Liver (tissue), 9 donors: Measurements from ENCODE around the gene NGLY1. TPM values are rescaled to one million over a fixed set of nuclear protein-coding genes. Genes with fewer than 3 reads are reported as not detected.

Source experiments
- DNase-seq: peaks from one replicate; pipeline ENCODE4 v3.0.0-alpha.2; 2017; ENCODE audit warnings: low spot score
- H3K27ac ChIP-seq, 2 donors: one replicate each; pipeline ENCODE4 v1.7.0; 2013; ENCODE audit warnings: inconsistent platforms in 2 of 2, low read length in 2 of 2, control low read depth in 1 of 2, low read depth in 1 of 2, mild to moderate bottlenecking in 1 of 2
- H3K27me3 ChIP-seq, 4 donors: one replicate each; pipeline versions ENCODE4 v1.6.1 to v1.7.0; 2013; ENCODE audit warnings: low read length in 3 of 4, inconsistent platforms in 1 of 4, mild to moderate bottlenecking in 1 of 4, moderate library complexity in 1 of 4; ENCODE audit not compliant: control insufficient read depth in 4 of 4, insufficient read depth in 4 of 4
- H3K36me3 ChIP-seq, 4 donors: one replicate each; pipeline versions ENCODE4 v1.6.1 to v1.7.0; 2013; ENCODE audit warnings: low read length in 3 of 4, mild to moderate bottlenecking in 3 of 4, low read depth in 1 of 4, moderate library complexity in 1 of 4; ENCODE audit not compliant: control insufficient read depth in 4 of 4, insufficient read depth in 3 of 4
- H3K4me1 ChIP-seq, 4 donors: one replicate each; pipeline versions ENCODE4 v1.6.1 to v1.7.0; 2013; ENCODE audit warnings: low read length in 3 of 4, mild to moderate bottlenecking in 3 of 4, moderate library complexity in 1 of 4; ENCODE audit not compliant: control insufficient read depth in 4 of 4, insufficient read depth in 4 of 4
- H3K4me3 ChIP-seq, 3 donors: one replicate each; pipeline versions ENCODE4 v1.6.1 to v1.7.0; 2013; ENCODE audit warnings: low read length in 3 of 3, control low read depth in 1 of 3, low read depth in 1 of 3, mild to moderate bottlenecking in 1 of 3
- H3K9ac ChIP-seq, 2 donors: one replicate each; pipeline ENCODE4 v1.7.0; 2013; ENCODE audit warnings: low read length in 2 of 2, mild to moderate bottlenecking in 2 of 2, moderate library complexity in 2 of 2, control low read depth in 1 of 2, low read depth in 1 of 2
- H3K9me3 ChIP-seq, 4 donors: one replicate each; pipeline versions ENCODE4 v1.6.1 to v1.7.0; 2013; ENCODE audit warnings: low read length in 3 of 4; ENCODE audit not compliant: control insufficient read depth in 4 of 4
- ATF3 ChIP-seq: IDR thresholded peaks from 2 replicates; pipeline ENCODE4 v1.6.1; 2016; ENCODE audit warnings: antibody characterized with exemption
- FOXA1 ChIP-seq: IDR thresholded peaks from 2 replicates; pipeline ENCODE4 v1.6.1; 2016; ENCODE audit warnings: antibody characterized with exemption
- FOXA2 ChIP-seq: IDR thresholded peaks from 2 replicates; pipeline ENCODE4 v1.6.1; 2016; ENCODE audit warnings: antibody characterized with exemption
- GABPA ChIP-seq, 2 donors: IDR thresholded peaks in 1 of 2; conservative IDR thresholded peaks in 1 of 2; 2 replicates each; pipeline ENCODE4 v1.6.1; 2016; ENCODE audit warnings: antibody characterized with exemption in 2 of 2, mild to moderate bottlenecking in 1 of 2, moderate library complexity in 1 of 2
- HNF4G ChIP-seq: IDR thresholded peaks from 2 replicates; pipeline ENCODE4 v1.6.1; 2016; ENCODE audit warnings: antibody characterized with exemption
- JUND ChIP-seq, 2 donors: IDR thresholded peaks; 2 replicates each; pipeline ENCODE4 v1.6.1; 2016; ENCODE audit warnings: antibody characterized with exemption in 2 of 2
- NR2F2 ChIP-seq: IDR thresholded peaks from 2 replicates; pipeline ENCODE4 v1.6.1; 2016; ENCODE audit warnings: antibody characterized with exemption
- RAD21 ChIP-seq, 2 donors: IDR thresholded peaks; 2 replicates each; pipeline ENCODE4 v1.6.1; 2016; ENCODE audit warnings: antibody characterized with exemption in 2 of 2, mild to moderate bottlenecking in 2 of 2
- REST ChIP-seq: IDR thresholded peaks from 2 replicates; pipeline ENCODE4 v1.6.1; 2016; ENCODE audit warnings: antibody characterized with exemption, mild to moderate bottlenecking
- RXRA ChIP-seq, 2 donors: IDR thresholded peaks; 2 replicates each; pipeline ENCODE4 v1.6.1; 2017 to 2018; ENCODE audit warnings: antibody characterized with exemption in 2 of 2, mild to moderate bottlenecking in 1 of 2
- SP1 ChIP-seq: IDR thresholded peaks from 2 replicates; pipeline ENCODE4 v1.6.1; 2018; ENCODE audit warnings: antibody characterized with exemption, mild to moderate bottlenecking
- TAF1 ChIP-seq: conservative IDR thresholded peaks from 2 replicates; pipeline ENCODE4 v1.6.1; 2016; ENCODE audit warnings: antibody characterized with exemption, mild to moderate bottlenecking
- YY1 ChIP-seq: IDR thresholded peaks from 2 replicates; pipeline ENCODE4 v1.6.1; 2016; ENCODE audit warnings: antibody characterized with exemption, mild to moderate bottlenecking
- ZBTB33 ChIP-seq: IDR thresholded peaks from 2 replicates; pipeline ENCODE4 v1.6.1; 2016; ENCODE audit warnings: antibody characterized with exemption
- WGBS: extraction: QIAGEN DNeasy Blood & Tissue Kit; methylation state at CpG from one replicate; pipeline ENCODE4 v1.1.7; 2013; 5-methylcytosine and 5-hydroxymethylcytosine counted together
- polyA plus RNA-seq, 2 donors: library from polyadenylated mRNA; stranded (reverse) in 1 of 2; unstranded in 1 of 2; fragments of 200-250 nt in 1 of 2; fragments of >200 nt in 1 of 2; fragmentation: Nextera tagmentation in 1 of 2; extraction: Ambion mirVana in 1 of 2; gene quantifications; one replicate each; pipeline versions ENCODE4 v1.2.1 to v1.2.3, GENCODE V29; 2013 to 2015
- total RNA-seq, 2 donors: library from RNA; depleted of rRNA; stranded (reverse); fragments of >200 nt; gene quantifications; one replicate each; pipeline ENCODE4 v1.2.3, GENCODE V29; 2014
- TF ChIP-seq, protein P1 (sequence below): IDR thresholded peaks from 2 replicates; pipeline ENCODE4 v1.6.1; 2016; ENCODE audit warnings: antibody characterized with exemption
- donor health status: healthy.
- donor health status: healthy.
- donor health status: healthy.
- donor health status: healthy.
- donor health status: healthy.

NGLY1 gene
- total and polyA plus RNA-seq, 4 donors: 13.3 to 31.5 (median 23.9) TPM

GRCh38 chr3:25803833-25804232 is 20.6 kb upstream of the NGLY1 start:
- 89% methylated on average over 2 of the region's 2 CpGs for WGBS
- TF ChIP-seq SP1 (no peak), TAF1 (no peak), YY1 (no peak), ATF3 (no peak), NR2F2 (no peak), RXRA (IDR thresholded peaks at IDR 0.05) (no peak), FOXA1 (no peak), JUND (IDR thresholded peaks at IDR 0.05) (no peak), RAD21 (IDR thresholded peaks at IDR 0.05) (no peak), REST (no peak), FOXA2 (no peak), HNF4G (no peak), ZBTB33 (no peak)
- TF ChIP-seq, protein P1, sequence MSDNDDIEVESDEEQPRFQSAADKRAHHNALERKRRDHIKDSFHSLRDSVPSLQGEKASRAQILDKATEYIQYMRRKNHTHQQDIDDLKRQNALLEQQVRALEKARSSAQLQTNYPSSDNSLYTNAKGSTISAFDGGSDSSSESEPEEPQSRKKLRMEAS: no peak
- Histone ChIP-seq H3K9me3 (no peaks in the 10 kb centered on the region), H3K9ac (no peak overlapping the region), H3K36me3 (no peaks in the 10 kb centered on the region), H3K27me3 (no peaks in the 10 kb centered on the region), H3K4me1 (no peaks in the 10 kb centered on the region), H3K27ac (no peak overlapping the region), H3K4me3 (no peak overlapping the region)
- DNase-seq: no peak

GRCh38 chr3:25801786-25802185 is 18.5 kb upstream of the NGLY1 start:
- TF ChIP-seq HNF4G (no peak), FOXA1 (no peak), JUND (IDR thresholded peaks at IDR 0.05) (no peak), GABPA (IDR thresholded peaks at IDR 0.05 in 1 of 2, conservative IDR thresholded peaks at IDR 0.05 in 1 of 2) (no peak), ZBTB33 (no peak)
- DNase-seq: no peak
- Histone ChIP-seq H3K27me3 (no peaks in the 10 kb centered on the region), H3K27ac (no peak overlapping the region), H3K9me3 (no peaks in the 10 kb centered on the region), H3K36me3 (no peaks in the 10 kb centered on the region), H3K4me1 (no peaks in the 10 kb centered on the region), H3K9ac (no peak overlapping the region), H3K4me3 (no peak overlapping the region)
- 96% methylated on average over 3 of the region's 3 CpGs for WGBS
